ENCODE results near the gene DYRK1B. TPM values are rescaled to one million over a fixed set of nuclear protein-coding genes. Genes with fewer than 3 reads are reported as not detected.
A peak's percentile ranks its signal among the peaks of the same experiment; 100 is the strongest.

Gene DYRK1B
- polyA plus RNA-seq, 1 donor (not counting 4 experiments of a cell fraction or from before 2014, with no cell fraction given), result 4.6 TPM

DNA sequence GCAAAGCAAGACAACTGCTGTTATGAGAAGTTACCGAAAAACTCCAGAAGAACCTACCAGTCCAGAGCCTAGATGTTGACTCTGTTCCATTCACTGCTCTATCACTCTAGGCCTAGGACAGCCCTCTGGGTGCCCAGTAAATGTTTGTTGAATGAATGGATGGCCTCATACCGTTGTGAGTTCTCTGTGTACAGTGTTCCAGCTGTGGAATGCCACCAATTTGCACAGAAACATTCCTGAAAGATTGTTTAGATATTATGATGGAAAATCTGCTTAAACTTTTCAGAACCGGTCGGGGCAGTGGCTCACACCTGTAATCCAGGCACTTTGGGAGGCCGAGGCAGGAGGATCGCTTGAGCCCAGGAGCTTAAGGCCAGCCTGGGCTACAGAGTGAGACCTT, 13.6 kb upstream of the DYRK1B start:
- Histone ChIP-seq H3K79me2 (ENCODE audit: control insufficient read depth, insufficient read depth, low read length) (peaks cover 36% of the 10 kb centered on the region), H3K9me3 (ENCODE audit: control insufficient read depth, low read depth, low read length) (no peaks in the 10 kb centered on the region), H3K27me3 (ENCODE audit: control insufficient read depth, extremely low read depth, insufficient read depth, low read length) (no peaks in the 10 kb centered on the region), H3K9ac (ENCODE audit: control insufficient read depth, extremely low read depth, insufficient read depth, low read length) (no peak overlapping the region), H3K36me3 (ENCODE audit: control insufficient read depth in 2 of 2, extremely low read depth in 1 of 2, insufficient read depth in 2 of 2, low read length in 2 of 2) (peaks cover 0 to 3% of the 10 kb centered on the region in 2 experiments), H4K20me1 (ENCODE audit: control insufficient read depth, extremely low read depth, insufficient read depth, low read length) (peaks cover 3% of the 10 kb centered on the region), H3K4me1 (ENCODE audit: control insufficient read depth, extremely low read depth, insufficient read depth, low read length) (peaks cover 32% of the 10 kb centered on the region), H3K9me1 (ENCODE audit: control insufficient read depth, extremely low read depth, insufficient read depth, low read length) (no peaks in the 10 kb centered on the region), H3K4me3 (ENCODE audit: control insufficient read depth in 2 of 3, extremely low read depth in 1 of 3, insufficient read depth in 2 of 3, low read depth in 1 of 3, low read length in 3 of 3) (no peak overlapping the region), H2AFZ (ENCODE audit: control insufficient read depth, low read length) (peak overlapping the region; percentile 86), H3K4me2 (ENCODE audit: control insufficient read depth, extremely low read depth, insufficient read depth, low read depth, low read length) (no peak overlapping the region), H3K27ac (ENCODE audit: control insufficient read depth, insufficient read depth, low read length) (no peak overlapping the region)
- FAIRE-seq (no peak), DNase-seq (ENCODE audit: low read depth, low spot score) (no peak)
- no peak for TF ChIP-seq EZH2 (IDR thresholded peaks at IDR 0.05; ENCODE audit: low read length)
- TF ChIP-seq, protein P1, sequence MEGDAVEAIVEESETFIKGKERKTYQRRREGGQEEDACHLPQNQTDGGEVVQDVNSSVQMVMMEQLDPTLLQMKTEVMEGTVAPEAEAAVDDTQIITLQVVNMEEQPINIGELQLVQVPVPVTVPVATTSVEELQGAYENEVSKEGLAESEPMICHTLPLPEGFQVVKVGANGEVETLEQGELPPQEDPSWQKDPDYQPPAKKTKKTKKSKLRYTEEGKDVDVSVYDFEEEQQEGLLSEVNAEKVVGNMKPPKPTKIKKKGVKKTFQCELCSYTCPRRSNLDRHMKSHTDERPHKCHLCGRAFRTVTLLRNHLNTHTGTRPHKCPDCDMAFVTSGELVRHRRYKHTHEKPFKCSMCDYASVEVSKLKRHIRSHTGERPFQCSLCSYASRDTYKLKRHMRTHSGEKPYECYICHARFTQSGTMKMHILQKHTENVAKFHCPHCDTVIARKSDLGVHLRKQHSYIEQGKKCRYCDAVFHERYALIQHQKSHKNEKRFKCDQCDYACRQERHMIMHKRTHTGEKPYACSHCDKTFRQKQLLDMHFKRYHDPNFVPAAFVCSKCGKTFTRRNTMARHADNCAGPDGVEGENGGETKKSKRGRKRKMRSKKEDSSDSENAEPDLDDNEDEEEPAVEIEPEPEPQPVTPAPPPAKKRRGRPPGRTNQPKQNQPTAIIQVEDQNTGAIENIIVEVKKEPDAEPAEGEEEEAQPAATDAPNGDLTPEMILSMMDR (optimal IDR thresholded peaks at IDR 0.05 in 1 of 3, IDR thresholded peaks at IDR 0.05 in 1 of 3, conservative IDR thresholded peaks at IDR 0.05 in 1 of 3; ENCODE audit: extremely low read depth in 1 of 3, insufficient read depth in 2 of 3, low read length in 3 of 3), result no peak
- dilution Hi-C loops (cut with MboI; ENCODE audit: extremely low pct_ligation_motif_present, low sequenced_read_pairs), result no loop called here

DNA sequence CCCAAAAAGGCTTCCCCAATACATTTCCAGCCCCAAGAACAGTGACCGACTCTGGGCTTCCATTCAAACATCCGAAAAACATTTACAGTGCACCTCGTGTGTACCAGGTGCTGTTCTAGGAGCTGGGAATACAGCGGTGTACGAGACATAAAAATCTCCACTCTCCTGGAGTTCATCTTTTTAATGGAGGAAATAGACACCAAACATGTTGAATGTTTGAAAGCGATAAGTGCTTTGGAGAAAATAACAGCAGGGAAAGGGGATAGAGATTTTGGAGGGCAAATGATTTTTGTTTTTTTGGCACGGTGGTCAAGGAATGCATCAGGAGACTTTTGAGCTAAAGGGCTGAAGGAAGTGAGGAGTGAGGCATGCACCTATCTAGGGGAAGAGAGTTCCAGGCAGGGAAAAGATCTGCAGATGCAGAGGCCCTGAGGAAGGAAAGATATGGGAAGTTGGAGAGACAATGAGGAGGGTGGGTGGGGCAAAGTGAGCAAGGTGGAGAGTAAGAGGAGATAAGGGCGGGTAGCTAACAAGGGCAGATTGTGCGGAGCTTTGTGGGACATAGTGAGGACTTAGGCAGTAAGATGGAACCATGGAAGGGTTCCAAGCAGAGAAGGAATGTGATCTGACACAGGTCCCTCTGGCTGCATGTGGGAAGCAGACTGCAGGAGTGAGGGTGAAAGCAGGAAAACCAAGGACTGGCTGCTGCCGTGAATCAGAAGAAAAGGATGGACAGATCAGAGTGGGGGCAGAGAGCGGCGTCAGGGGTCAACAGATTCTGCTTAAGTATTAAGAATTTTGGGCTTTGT, 12.9 kb upstream of the DYRK1B start:
- Histone ChIP-seq H2AFZ (ENCODE audit: control insufficient read depth, low read length) (peak overlapping the region; percentile 86), H3K9ac (ENCODE audit: control insufficient read depth, extremely low read depth, insufficient read depth, low read length) (peak overlapping the region; percentile 92), H3K4me2 (ENCODE audit: control insufficient read depth, extremely low read depth, insufficient read depth, low read depth, low read length) (peak overlapping the region; percentile 94), H3K27ac (ENCODE audit: control insufficient read depth, insufficient read depth, low read length) (peak overlapping the region; percentile 86), H4K20me1 (ENCODE audit: control insufficient read depth, extremely low read depth, insufficient read depth, low read length) (peaks cover 4% of the 10 kb centered on the region), H3K4me3 (ENCODE audit: control insufficient read depth in 2 of 3, extremely low read depth in 1 of 3, insufficient read depth in 2 of 3, low read depth in 1 of 3, low read length in 3 of 3) (peak overlapping the region; percentile 73 to 86 (median 86)), H3K27me3 (ENCODE audit: control insufficient read depth, extremely low read depth, insufficient read depth, low read length) (no peaks in the 10 kb centered on the region), H3K79me2 (ENCODE audit: control insufficient read depth, insufficient read depth, low read length) (peaks cover 41% of the 10 kb centered on the region), H3K9me1 (ENCODE audit: control insufficient read depth, extremely low read depth, insufficient read depth, low read length) (no peaks in the 10 kb centered on the region), H3K9me3 (ENCODE audit: control insufficient read depth, low read depth, low read length) (no peaks in the 10 kb centered on the region), H3K36me3 (ENCODE audit: control insufficient read depth in 2 of 2, extremely low read depth in 1 of 2, insufficient read depth in 2 of 2, low read length in 2 of 2) (peaks cover 0 to 3% of the 10 kb centered on the region in 2 experiments), H3K4me1 (ENCODE audit: control insufficient read depth, extremely low read depth, insufficient read depth, low read length) (peaks cover 36% of the 10 kb centered on the region)
- no peak for TF ChIP-seq EZH2 (IDR thresholded peaks at IDR 0.05; ENCODE audit: low read length)
- TF ChIP-seq, protein P1 (optimal IDR thresholded peaks at IDR 0.05 in 1 of 3, IDR thresholded peaks at IDR 0.05 in 1 of 3, conservative IDR thresholded peaks at IDR 0.05 in 1 of 3; ENCODE audit: extremely low read depth in 1 of 3, insufficient read depth in 2 of 3, low read length in 3 of 3), result no peak
- dilution Hi-C loops (cut with MboI; ENCODE audit: extremely low pct_ligation_motif_present, low sequenced_read_pairs), result no loop called here
- DNase-seq (ENCODE audit: low read depth, low spot score) (no peak), FAIRE-seq (no peak)

All from keratinocyte (primary cell).